GM23338 (cell line): ENCODE data around the gene ADAMTS14.

Experiments used
- CTCF ChIP-seq, 2 experiments: fragments of 200-600 bp in 1 of 2; sonication (generic) in 1 of 2; conservative IDR thresholded peaks; 2 replicates each; pipeline versions ENCODE4 v1.5.1 to v1.6.1; 2016 to 2017; ENCODE audit warnings: antibody characterized with exemption in 2 of 2, low read depth in 2 of 2, mild to moderate bottlenecking in 2 of 2, moderate library complexity in 1 of 2
- ETS1 ChIP-seq: IDR thresholded peaks from 2 replicates; pipeline ENCODE4 v1.6.1; 2016; ENCODE audit warnings: antibody characterized with exemption
- EZH2 ChIP-seq: fragments of 200-600 bp; sonication (generic); IDR thresholded peaks from one replicate; pipeline ENCODE4 v1.8.0; 2017; ENCODE audit warnings: antibody characterized with exemption, mild to moderate bottlenecking, low read depth; ENCODE audit not compliant: unreplicated experiment
- POLR2AphosphoS5 ChIP-seq: IDR thresholded peaks from 2 replicates; pipeline ENCODE4 v1.6.1; 2016; ENCODE audit warnings: antibody characterized with exemption, low read depth
- STAT1 ChIP-seq: IDR thresholded peaks from one replicate; pipeline ENCODE4 v1.6.1; 2016; ENCODE audit warnings: antibody characterized with exemption; ENCODE audit not compliant: unreplicated experiment

- TF ChIP-seq CTCF (conservative IDR thresholded peaks at IDR 0.05; ENCODE audit: low read depth in 2 of 2) (no peak), POLR2AphosphoS5 (no peak), EZH2 (no peak), ETS1 (no peak), STAT1 (no peak)
Measured at GRCh38 chr10:70806841-70807240, 134.5 kb downstream of the ADAMTS14 start.
